UCSD-AML1 (cell line): ENCODE measurements around the gene TNPO1.
"Not testable (repeated sequence)": the region's sequence is repeated elsewhere in the genome, so short reads cannot be mapped to it uniquely, and the experiment has no call there.

Experiments
- DNase-seq: peaks from one replicate; lab custom pipeline; 2025; ENCODE audit not compliant: unreplicated experiment; lab: John Stamatoyannopoulos, UW

The TNPO1 gene

DNA sequence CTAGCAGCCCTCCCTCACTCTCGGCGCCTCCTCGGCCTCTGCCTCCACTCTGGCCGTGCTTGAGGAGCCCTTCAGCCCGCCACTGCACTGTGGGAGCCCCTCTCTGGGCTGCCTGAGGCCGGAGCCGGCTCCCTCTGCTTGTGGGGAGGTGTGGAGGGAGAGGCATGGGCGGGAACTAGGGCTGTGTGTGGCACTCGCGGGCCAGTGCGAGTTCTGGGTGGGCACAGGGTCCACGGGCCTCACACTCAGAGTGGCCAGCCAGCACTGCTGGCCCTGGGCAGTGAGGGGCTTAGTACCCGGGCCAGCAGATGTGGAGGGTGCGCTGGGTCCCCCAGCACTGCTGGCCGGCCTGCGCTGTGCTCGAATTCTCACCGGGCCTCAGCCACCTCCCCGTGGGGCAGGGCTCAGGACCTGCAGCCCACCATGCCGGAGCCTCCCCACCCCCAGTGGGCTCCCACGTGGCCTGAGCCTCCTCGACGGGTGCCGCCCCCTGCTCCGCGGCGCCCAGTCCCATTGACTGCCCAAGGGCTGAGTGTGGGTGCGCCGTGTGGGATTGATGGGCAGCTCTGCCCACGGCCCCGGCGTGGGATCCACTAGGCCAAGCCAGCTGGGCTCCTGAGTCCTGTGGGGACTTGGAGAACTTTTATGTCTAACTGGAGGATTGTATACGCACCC, 109.0 kb downstream of the TNPO1 start:
- DNase-seq, result no peak

DNA sequence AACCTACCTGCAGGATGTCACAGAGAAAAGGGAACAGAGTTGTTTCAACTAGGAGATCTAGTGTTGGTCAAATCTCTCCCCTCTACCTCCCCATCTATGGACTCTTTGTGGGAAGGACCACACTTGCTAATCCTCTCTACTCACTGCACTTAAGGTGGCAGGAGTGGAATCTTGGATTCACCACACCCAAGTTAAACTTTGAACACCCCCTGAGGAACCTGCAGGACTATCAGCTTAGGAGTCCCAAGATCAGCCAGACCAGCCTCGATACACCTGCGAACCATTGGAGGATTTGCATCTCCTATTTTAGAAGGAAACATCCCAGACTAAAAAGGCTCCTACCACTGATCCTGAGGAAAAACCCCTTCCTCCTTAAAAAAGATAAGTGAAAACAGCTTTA, 116.2 kb downstream of the TNPO1 start:
- not testable (repeated sequence) for DNase-seq

DNA sequence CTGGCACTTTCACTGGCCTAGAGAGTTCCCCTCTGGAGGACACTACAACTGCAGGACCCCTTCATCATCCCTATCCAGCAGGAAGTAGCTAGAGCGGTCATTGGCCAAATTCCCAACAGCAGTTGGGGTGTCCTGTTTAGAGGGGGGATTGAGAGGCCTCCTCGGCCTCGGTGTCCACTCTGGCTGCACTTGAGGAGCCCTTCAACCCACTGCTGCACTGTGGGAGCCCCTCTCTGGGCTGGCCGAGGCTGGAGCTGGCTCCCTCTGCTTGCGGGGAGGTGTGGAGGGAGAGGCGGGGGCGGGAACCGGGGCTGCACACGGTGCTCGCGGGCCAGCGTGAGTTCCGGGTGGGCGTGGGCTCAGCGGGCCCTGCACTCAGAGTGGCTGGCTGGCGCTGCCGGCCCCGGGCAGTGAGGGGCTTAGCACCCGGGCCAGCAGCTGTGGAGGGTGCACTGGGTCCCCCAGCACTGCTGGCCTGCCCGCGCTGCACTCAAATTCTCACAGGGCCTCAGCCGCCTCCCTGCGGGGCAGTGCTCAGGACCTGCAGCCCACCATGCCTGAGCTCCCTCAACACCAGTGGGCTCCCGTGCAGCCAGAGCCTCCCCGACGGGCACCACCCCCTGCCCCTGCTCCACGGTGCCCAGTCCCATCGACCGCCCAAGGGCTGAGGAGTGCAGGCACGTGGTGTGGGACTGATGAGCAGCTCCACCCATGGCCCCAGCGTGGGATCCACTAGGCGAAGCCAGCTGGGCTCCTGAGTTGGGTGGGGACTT, 118.7 kb downstream of the TNPO1 start:
- DNase-seq, result not testable (repeated sequence)

DNA sequence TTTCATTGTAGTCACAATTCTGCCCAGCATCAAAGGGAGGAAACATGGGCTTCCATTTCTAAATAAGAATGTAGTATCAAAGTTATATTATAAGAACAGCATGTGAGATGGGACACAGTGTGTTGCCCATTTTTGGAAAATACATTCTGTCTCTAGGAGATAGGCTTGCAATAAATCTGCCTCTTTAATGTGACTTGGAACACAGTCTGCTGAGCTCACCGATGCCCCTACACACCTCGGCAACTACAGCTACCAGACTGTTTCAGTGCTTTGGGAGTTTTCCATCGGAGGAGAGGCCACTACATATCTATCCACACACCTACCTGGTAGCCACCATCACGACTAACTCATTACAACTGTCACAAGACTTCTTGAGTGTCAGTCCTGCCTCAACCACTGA, 120.4 kb downstream of the TNPO1 start:
- DNase-seq, result no peak

DNA sequence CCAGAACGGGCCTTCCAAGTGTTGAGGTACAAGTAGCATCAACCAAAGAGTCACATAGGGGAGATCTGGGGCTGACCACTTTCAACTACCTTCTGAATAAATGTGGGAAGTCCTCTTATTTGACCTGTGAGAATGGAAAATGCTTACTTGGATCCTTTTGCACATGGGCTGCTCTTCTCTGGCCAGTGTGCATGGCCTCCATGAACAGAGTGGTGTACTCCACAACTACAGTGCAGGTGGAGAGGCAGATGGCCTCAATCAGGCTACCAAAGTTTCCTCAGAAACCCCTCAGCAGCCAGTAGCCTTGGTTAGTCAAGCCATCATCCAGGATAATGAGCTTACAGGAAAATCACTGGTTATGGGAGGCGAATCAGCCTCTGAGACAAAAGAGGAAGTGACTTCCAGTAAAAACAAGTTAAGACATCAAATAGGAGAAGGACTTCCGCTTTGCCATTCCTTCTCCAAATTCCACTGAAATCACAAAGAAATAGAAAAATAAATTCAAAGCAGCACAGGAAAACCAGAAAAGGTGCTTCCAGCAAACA, 121.1 kb downstream of the TNPO1 start:
- DNase-seq, result peak; percentile 19

DNA sequence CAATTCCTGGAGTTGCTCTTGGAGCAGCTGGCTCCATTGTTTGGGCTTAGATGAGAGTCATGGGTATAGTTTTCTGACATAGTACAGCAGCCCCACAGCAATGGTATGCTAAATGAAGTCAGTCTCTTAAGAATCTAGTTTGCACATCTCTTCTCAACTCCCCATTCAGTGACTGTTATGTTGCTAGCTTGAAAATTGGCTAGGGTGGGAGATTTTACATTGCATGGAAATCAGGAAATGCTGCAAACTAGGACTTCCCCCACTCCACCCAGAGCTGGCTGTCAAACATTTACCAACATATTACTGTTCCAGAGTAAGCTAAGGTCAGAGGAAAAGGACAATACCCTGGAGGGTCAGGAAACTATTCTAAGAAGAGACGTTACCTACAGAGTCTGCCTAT, 121.7 kb downstream of the TNPO1 start:
- DNase-seq, result no peak

DNA sequence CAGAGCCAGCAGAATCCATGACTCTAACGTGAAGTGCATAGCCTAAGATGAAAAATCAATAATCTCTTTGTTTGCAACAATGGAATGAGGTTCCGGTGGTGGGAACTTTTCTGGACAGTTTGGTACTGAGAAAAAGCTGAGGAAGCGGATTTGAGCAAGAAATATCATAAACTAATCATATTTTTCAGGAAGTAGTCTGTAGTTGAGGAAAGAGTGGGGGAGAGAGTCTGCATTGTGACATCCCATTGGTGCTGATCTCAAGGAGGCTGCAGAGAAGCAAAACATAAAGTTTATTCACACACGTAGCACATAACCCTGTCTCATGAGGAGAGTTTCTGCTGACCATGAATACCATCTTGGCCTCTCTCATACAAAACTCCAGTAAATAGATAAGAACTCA, 123.6 kb downstream of the TNPO1 start:
- no peak for DNase-seq

DNA sequence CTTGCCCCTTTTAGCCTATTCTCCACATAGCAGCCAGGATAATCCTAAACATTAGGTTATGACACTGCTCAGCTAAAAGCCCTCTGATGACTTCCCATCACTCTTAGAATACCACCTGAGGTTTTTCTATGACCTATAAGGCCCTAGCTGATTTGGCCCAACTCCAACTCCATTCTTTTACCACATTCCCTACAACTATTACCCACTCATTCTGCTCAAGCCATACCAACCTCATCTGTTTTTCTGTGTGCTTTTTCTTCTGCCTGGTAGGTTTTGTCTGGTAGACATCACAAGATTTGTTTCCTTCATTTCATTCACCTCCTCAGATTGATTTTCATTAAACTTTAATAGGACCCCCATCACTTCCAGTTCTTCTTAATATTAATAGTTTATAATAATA, 126.8 kb downstream of the TNPO1 start:
- no peak for DNase-seq

DNA sequence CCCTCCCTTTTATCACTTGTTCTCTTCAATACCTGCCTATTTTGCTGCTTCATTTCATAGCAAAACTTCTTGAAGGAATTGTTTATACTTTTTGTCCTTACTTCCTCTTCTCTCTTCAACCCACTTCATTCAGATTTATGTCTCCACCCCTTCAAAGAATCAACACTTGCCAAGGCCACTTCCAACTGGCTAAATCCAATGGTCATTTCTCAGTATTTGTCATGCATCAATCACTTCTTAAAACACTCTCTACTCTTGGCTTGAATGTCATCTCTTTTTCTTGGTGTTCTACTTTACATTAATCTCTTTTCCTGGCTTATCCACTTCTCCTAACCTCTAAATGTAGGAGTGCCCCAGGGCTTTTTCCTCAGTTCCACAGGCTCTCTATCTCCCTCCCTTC, 131.0 kb downstream of the TNPO1 start:
- no peak for DNase-seq

DNA sequence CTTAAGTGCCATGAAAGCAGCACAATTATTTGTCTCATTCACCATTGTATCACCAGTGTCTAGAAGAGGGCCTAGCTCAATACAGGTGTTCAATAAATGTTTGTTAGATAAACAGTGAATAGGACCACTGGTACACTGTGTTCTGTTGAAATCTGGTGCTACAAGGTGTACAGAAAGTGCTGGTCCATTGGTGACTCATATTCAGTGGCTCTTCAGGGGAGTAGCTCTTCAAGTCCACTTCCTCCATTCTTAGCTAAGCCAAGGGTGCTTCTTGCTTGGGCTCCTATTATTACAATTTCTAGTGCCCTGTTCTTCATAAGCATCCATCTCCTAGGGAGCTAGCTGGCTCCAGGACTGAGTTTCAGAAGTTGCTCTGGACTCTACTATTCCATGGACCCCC, 133.0 kb downstream of the TNPO1 start:
- no peak for DNase-seq

DNA sequence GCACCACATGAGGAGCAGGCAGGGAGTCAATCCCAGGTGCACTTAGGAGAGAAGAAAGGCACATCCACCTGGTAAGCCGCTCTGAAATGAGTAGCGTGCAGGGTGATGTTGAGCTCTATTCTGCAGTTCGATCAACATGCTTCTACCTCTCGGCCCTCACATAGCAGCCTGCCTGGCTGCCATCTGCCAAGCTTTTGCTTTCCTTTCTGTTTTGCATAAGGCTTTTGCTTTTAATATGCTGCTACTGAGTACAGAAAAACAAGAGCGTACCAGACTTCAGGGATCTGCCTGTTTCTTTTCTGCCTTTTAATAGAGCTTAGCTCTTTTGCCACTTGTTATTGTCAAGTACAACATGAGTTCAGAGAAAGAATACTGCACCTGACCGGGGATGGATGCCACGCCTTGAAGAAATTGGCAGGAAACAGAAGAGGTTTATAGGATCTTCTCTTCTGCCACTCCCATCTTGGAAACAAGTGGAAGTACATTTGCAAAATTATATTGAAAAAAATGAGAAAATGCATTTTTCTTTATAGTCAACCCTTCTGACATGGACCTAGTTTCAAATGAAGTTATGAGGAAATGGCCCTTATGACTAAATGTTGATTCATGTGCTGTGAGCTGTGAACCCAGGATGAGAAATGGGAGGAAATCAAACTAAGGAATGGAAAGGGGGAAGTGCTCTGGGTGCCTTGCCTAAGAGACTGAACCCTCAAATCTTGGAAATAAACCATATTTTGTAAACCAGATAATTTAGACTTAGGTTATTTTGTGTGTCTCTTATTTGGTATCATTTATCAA, 135.4 kb downstream of the TNPO1 start:
- no peak for DNase-seq

DNA sequence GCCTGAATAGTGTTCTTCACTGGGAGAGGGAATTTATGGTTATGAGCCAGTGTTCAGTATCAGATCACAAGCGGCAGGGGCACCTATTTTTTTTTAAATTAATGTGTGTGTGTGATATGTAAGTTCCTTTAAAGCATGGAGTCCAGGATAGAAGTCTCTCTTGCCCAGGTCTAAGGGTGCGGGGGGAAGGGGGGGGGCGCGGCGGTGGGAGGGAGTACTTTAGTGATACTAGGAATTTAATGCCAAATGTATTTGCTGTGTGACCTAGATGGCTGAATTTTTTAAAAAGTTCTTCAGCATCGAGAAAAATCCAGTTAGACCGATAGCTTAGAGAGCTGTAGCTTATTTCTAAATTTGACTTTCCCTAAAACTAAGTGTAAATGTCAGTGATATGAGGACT, 137.9 kb downstream of the TNPO1 start:
- no peak for DNase-seq

DNA sequence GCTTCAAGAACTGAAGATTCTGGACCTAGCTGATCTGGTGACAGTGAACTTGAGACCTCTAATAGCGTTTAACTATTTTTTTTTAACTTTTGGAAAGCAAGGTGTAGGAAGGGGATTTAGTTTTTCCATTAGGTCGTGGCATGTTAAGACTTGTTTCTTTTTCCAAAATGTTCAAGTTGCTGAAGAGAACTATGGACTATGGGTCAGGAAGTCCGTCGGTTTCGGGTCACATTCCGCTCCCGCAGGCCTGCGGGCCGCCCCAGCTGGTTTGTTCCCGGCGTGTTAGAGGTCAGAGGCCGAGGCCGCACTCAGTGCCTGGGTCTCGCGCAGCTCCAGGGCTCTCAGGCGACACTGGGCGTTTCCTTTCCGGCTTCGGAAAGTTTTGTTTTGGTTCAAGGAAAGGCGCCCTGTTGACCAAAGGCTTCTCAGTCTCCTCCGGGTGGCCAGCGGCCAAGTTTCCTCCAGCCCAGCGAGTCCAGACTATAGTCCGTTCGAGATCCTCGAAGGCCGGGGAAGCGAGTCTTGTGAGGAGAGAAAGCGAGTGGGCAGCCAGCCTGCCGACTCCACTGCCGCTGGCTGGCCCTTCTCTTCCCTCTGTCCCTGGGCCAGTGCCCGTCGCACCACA, 138.8 kb downstream of the TNPO1 start:
- no peak for DNase-seq

DNA sequence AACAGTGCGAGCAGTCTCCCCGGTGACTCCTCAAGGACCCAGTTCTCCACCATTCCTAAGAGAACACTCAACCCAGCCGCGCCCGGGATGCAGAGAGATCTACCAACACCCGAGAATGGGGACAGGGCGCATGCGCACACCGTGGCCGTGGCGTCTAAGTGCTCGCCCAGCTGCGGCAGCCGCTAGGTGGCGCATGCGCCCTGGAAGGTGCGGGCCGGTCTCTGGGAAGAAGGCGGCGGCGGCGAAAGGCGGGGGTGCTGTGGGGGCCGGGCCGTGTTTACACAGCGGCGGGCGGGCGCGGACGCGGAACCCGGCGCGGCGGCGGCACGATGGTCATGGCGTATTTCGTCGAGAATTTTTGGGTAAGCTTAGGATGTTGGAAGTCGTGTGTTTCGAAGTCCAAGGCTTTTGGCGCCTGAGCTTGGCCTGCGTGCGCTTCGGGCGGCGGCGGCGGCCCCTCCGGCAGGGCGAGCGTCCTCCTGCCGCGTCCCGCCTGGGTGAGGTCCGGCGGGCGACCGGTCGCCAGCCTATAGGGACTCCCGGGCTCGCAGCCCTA, 139.4 kb downstream of the TNPO1 start, which contains the start of gene FCHO2:
FCHO2 (plus strand) TSS at position 274 of the 556 bp plus-strand sequence; CDS start at position 330, 56 bp downstream.
- DNase-seq, result peak; percentile 97

DNA sequence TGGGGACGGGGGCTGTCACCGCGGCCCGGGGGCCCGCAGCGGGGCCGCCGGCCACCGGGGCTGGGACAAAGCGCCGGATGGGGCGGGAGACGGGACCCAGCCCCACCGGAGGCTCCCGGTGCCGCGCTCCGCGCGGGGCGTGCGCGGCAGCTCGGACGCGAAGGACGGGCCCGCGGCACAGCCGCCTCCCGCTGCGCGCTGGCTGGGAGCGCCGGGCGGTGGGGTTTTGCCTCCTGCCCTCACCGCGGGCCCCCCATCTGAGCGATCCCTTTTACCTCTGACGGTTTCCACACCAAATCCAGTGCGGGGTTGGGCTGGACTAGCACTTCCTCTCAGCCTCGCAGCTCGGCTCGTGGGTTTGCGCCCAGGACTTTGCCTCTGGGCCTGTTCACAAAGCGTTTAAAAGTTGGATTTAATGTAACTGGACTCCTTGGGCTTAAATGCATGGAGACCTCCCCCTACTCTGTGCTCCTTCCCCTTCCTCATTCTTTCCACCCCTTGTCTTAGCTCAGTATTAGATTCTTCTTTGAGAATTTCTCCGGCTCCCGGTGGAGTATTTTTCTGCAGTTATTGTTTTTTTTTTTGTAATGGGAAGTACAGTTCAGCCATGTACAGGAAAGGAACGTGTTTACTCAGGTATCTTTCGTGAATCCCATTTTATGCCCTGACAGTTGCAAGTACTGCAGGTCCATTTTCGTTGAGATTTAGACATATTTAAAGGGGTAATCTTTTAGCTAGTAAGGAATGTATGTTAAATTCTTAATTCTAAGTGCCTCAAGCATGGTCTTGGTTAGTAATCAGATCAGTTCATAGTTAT, 140.1 kb downstream of the TNPO1 start:
- peak; percentile 70 for DNase-seq

DNA sequence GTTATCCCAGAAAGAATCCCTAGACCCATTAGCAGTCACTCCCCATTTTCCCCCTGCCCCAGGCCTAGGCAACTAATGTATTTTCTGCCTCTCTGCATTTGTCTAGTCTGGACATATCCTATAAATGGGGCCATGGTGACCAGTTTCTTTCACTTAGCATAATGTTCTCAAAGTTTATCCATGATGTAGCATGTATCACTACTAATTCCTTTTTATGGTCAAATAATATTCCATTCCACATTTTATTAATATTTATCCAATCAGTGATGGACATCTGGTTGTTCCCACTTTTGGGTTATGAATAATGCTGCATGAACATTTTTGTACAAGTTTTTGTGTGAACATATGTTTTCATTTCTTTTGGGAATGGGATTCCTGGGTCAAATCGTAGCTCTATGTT, 140.9 kb downstream of the TNPO1 start:
- DNase-seq, result no peak

DNA sequence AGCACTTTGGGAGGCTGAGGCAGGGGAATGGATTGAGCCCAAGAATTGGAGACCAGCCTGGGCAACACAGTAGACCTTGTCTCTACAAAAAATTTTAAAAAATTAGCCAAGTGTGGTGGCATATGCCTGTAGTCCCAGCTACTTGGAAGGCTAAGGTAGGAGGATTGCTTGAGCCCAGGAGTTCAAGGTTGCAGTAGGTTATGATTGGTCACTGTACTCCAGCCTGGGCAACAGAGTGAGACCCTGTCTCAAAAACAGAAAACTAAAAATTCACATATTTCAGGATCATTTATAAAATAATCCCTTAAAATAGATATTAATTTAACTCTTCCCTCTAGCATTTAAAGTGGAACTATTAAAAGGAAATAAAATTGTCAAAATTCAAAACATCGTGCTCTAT, 142.8 kb downstream of the TNPO1 start:
- no peak for DNase-seq
